IPS-18c (cell line): ENCODE data around the gene ZNF324B.
"Not testable (repeated sequence)": the region's sequence is repeated elsewhere in the genome, so short reads cannot be mapped to it uniquely, and the experiment has no call there.

Source experiments
- H3K4me3 ChIP-seq: 2 replicates; pipeline ENCODE4 v1.7.0; 2013; ENCODE audit warnings: low read depth, mild to moderate bottlenecking, low read length, moderate library complexity; ENCODE audit not compliant: insufficient read depth
- H3K9me3 ChIP-seq: one replicate; pipeline ENCODE4 v1.6.1; 2013; ENCODE audit warnings: mild to moderate bottlenecking, low read length, moderate library complexity; ENCODE audit not compliant: control insufficient read depth, insufficient read depth

ZNF324B gene

DNA sequence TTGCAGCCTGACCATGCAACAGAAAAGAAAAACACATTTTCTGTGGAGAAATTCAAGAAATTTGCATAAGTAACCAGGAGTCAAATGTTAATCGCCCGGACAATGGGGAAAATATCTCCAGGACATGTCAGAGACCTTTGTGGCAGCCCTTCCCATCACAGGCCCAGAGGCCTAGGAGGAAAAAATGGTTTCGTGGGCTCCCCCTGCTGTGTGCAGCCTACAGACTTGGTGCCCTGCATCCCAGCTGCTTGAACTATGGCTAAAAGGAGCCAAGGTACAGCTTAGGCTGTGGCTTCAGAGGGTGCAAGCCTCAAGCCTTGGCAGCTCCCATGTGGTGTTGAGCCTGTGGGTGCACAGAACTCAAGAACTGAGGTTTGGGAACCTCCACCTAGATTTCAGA, 2.6 kb upstream of the ZNF324B start:
- H3K9me3 ChIP-seq, H3K4me3 ChIP-seq: not testable (repeated sequence)

DNA sequence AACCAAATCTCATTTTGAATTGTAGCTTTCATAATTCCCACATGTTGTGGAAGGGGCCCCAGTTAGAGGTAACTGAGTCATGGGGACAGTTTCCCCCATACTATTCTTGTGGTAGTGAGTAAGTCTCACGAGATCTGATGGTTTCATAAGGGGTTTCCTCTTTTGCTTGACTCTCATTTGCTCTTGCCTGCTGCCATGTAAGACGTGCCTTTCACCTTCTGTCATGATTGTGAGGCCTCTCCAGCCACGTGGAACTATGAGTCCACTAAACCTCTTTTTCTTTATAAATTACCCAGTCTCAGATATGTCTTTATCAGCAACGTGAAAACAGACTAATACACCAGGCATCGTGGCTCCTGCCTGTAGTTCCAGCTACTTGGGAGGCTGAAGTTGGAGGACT, 1.4 kb upstream of the ZNF324B start:
- H3K4me3 ChIP-seq, H3K9me3 ChIP-seq: not testable (repeated sequence)

- Histone ChIP-seq H3K9me3 (peaks cover 3% of the 10 kb centered on the region), H3K4me3 (peak overlapping the region; percentile 83)
Observed at GRCh38 chr19:58450856-58451357, 515 bp upstream of the ZNF324B start.

- H3K4me3 ChIP-seq: no peak overlapping the region
Observed at GRCh38 chr19:58453743-58454142, 2.3 kb downstream of the ZNF324B start.

DNA sequence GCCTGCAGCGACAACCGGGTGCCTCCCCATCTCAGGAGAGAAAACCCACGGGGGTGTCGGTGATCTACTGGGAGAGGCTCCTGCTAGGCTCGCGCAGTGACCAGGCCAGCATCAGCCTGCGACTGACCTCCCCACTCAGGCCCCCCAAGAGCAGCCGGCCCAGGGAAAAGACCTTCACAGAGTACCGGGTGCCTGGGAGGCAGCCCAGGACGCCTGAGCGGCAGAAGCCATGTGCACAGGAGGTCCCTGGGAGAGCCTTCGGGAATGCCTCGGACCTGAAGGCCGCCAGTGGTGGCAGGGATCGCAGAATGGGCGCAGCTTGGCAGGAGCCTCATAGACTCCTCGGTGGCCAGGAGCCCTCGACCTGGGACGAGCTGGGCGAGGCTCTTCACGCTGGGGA, 3.9 kb downstream of the ZNF324B start:
- H3K9me3 ChIP-seq: no peaks in the 10 kb centered on the region
- no peak overlapping the region for H3K4me3 ChIP-seq

More at GRCh38 chr19:58453743-58454142, 2.3 kb downstream of the ZNF324B start:
- no peaks in the 10 kb centered on the region for H3K9me3 ChIP-seq

GRCh38 chr19:58456111-58456510, 4.7 kb downstream of the ZNF324B start:
- Histone ChIP-seq H3K9me3 (no peaks in the 10 kb centered on the region), H3K4me3 (no peak overlapping the region)

DNA sequence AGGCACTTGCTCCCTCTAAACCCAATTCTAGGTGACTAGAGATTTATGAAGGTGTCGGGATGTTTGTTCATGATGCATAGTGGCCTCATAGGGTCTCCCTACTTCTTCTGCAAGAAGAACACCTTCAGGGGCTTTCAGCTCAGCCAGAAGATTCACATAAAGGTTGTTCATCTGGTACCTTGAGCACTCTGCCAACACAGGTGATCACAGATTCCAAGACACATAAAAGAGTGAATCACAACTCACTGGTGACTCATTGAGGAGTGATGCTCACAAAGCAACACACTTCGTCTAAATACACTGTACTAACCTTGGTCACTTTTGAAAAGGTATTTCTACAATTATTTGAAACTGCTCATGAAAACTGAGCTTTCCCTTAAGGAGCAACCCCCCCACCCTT, 8.6 kb downstream of the ZNF324B start:
- H3K4me3 ChIP-seq: no peak overlapping the region
- peaks cover 2% of the 10 kb centered on the region for H3K9me3 ChIP-seq

- peak overlapping the region; percentile 56 for H3K4me3 ChIP-seq
- peaks cover 2% of the 10 kb centered on the region for H3K9me3 ChIP-seq
Observed at GRCh38 chr19:58466089-58466759, 14.8 kb downstream of the ZNF324B start.

DNA sequence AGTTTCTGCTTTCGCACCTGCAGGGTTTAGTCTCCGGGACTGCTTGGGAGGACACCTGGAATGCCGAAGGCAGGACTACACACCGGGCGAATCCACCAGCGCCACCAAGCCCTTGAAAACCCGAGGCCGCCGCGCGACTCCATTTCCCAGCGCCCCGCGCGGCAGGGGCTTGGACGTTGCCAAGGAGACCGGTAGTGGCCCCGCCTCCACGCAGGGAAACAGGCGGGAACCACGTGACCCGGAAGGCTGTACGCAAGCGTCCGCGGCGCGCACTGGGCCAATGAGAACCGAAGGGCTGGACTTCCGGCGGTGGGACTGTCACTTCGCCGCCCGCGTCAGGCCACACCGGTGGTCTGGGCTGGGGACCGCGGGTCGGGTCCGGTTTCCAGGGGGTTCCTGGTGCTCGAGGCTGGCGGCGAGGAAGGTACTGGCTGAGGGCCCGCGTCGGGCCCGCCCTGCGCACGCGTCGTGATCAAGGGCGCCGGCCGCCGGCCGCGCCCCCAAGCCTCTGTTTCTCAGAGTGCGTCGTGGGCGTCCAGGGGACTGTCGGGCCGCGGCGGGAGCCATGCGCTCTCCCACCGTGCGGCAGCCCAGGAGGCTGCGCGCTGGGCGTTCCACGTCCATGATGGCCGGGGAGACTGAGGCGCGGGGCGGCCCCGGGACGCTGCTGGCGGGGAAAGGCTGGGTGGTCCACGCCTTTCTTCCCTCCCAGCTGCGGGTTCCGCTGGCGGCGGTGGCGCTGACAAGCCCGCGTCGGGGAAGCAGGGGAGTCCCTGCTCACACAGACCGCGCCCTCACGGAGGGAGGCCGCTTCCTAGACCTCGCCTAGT, 15.6 kb downstream of the ZNF324B start, which contains the start of gene ZNF324:
ZNF324 (plus strand) TSS at position 321 of the 830 bp plus-strand sequence. CDS start 2,106 bp downstream, outside the sequence.
- Histone ChIP-seq H3K4me3 (peak within 1 kb of the TSS; percentile 83), H3K9me3 (peaks cover 2% of the 10 kb centered on the region)

DNA sequence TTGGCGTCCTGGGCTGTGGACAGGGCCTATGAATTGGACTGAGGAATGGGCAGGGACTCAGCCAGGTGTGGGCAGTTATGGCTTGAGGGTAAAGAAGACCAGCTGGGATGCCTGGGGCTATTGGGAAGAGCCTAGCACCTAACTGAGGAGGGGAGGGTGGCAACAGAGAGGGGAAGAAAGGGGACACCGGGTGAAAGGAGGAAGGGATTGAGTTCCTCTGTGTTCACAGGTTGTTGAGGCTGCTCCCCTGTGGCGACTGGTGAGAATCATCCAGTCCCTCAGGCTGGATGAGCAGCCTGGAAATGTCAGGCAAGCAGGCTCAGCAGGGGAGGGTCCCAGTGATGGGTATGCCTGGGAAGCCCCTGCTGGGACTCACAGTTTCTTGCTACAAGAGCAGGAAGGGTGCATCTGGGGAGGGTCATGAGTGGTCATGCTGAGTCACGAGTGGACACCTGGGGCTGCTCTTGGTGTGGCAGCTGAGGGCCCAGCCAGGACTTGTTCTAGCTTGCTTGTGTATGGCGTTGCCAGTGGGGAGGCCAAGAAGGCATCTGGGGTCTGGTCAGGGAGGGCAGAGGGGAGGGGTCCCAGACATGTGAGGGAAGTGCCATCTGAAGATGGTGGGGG, 16.9 kb downstream of the ZNF324B start:
- Histone ChIP-seq H3K9me3 (peaks cover 2% of the 10 kb centered on the region), H3K4me3 (no peak overlapping the region)

DNA sequence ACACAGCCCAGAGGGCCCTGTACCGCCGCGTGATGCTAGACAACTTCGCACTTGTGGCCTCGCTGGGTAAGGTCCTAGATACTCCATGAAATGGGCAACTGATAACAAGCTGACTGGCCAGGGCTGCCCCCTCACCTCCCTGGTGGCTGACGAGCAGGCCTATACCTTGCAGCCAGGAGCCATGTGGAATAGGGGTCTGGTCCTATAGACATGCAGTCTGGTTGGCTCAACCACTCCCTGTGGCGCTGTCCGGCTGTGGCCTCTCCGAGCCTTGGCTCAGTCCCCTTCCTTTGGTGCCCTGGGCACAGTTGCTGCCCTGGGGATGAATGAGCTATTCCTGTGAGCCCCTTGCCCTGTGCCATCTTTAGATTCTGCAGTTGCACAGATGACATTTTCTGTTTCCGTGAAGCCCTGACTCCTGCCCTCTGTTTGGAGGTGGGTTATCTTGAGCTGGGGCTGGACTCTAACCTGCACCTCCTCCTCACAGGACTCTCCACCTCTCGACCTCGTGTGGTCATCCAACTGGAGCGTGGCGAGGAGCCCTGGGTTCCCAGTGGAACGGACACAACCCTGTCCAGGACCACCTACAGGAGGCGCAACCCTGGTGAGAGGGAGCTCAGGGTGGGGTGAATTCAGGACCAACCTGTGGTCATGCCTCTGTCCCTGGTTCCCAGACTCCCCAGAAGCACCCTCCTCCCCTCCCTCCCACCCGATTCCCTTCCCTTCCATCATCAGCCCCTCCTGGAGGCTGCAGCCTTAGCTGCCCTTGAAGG, 18.0 kb downstream of the ZNF324B start:
- Histone ChIP-seq H3K9me3 (no peaks in the 10 kb centered on the region), H3K4me3 (no peak overlapping the region)

DNA sequence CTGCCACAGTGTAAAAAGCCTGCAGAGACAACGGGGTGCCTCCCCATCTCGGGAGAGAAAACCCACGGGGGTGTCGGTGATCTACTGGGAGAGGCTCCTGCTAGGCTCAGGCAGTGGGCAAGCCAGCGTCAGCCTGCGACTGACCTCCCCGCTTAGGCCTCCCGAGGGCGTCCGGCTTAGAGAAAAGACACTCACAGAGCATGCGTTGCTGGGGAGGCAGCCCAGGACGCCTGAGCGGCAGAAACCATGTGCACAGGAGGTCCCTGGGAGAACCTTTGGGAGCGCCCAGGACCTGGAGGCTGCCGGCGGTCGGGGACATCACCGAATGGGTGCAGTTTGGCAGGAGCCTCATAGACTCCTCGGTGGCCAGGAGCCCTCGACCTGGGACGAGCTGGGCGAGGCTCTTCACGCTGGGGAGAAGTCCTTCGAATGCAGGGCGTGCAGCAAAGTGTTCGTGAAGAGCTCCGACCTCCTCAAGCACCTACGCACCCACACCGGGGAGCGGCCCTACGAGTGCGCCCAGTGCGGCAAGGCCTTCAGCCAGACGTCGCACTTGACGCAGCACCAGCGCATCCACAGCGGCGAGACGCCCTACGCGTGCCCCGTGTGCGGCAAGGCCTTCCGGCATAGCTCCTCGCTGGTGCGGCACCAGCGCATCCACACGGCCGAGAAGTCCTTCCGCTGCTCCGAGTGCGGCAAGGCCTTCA, 19.6 kb downstream of the ZNF324B start:
- H3K4me3 ChIP-seq, H3K9me3 ChIP-seq: not testable (repeated sequence)

DNA sequence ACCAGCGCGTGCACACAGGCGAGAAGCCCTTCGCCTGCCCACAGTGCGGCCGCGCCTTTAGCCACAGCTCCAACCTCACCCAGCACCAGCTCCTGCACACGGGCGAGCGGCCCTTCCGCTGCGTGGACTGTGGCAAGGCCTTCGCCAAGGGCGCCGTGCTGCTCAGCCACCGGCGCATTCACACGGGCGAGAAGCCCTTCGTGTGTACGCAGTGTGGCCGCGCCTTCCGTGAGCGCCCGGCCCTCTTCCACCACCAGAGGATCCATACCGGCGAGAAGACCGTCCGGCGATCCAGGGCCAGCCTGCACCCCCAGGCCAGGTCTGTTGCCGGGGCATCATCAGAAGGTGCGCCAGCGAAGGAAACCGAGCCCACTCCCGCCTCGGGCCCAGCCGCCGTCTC, 20.3 kb downstream of the ZNF324B start:
- H3K4me3 ChIP-seq: no peak overlapping the region
- no peaks in the 10 kb centered on the region for H3K9me3 ChIP-seq

DNA sequence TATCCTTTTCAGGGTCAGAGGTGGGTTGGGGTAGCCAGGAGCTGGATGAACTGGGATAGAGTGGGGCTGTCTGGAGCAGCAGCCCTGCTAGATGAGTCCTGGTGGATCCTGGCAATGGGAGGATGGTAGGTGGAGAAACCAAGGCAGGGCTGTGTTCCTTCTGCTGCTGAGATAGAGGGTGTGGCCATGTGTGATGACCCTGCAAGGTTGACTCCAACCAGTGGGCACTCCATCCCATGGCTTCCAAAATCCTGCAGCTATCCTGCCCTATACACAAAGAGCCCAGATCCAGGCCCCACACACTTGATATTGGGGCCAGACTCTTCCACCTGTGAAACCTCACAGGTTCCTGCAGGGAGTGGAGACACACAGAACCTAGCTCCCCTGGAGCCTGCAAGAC, 22.4 kb downstream of the ZNF324B start:
- H3K4me3 ChIP-seq: no peak overlapping the region
- no peaks in the 10 kb centered on the region for H3K9me3 ChIP-seq

- Histone ChIP-seq H3K9me3 (no peaks in the 10 kb centered on the region), H3K4me3 (no peak overlapping the region)
Observed at GRCh38 chr19:58474291-58474996, 23.0 kb downstream of the ZNF324B start.
